Measurements from ENCODE around the gene PET100. TPM values are rescaled to one million over a fixed set of nuclear protein-coding genes. Genes with fewer than 3 reads are reported as not detected.
A peak's percentile ranks its signal among the peaks of the same experiment; 100 is the strongest.

The PET100 gene
- total RNA-seq, 2 donors from 2014 or later: 149 to 182 TPM

DNA sequence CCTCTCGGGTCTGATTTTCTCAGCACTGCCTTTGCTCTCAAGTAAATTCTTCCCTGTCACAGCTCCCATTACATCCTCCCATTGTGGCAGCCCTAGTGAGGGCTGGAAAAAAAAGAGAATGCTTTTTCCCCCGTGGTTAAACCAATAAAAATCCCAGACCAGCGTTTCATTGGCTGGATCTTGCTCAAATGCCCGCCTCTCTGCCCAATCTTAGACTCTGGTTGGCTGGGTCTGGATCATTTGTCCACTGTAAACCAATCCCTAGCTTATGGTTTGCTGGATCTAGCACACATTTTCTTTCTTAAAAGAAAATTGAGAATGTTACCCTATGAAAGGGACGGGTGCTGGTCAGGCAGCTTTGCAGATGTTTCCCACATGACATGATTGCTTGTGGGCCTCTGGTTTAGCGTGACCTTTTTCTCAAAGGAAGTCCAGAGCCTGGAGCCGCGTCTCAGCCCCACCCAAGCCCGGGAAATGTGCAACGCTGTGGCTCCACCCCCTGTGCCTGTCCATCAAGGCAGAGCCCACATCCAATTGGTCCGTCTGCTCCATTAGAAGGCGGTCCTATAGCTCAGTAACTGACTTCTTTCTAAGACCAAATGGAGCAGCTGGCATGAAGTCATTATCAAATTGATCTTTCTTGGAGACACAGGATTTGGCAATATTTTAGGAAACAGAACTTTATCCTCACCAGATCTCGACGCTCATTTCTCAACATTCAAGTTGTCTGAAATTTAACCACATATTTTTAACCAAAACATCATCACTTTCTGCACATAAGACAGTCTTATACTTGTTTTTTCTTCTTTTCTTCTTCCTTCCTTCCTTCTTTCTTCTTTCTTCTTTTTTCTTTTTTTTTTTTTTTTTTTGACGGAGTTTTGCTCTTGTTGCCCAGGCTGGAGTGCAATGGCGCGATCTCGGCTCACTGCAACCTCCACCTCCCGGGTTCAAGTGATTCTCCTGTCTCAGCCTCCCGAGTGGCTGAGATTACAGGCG is 44.7 kb downstream of the PET100 start:
- Histone ChIP-seq H3K27me3 (ENCODE audit: control insufficient read depth, insufficient read depth, low read length, poor library complexity, severe bottlenecking) (peaks cover 64% of the 10 kb centered on the region), H3K36me3 (ENCODE audit: control insufficient read depth, insufficient read depth, low read length) (no peaks in the 10 kb centered on the region), H3K9ac (ENCODE audit: extremely low read depth, low read length, poor library complexity, severe bottlenecking) (no peak overlapping the region), H3K4me3 (ENCODE audit: low read length) (no peak overlapping the region), H3K4me1 (ENCODE audit: control insufficient read depth, insufficient read depth, low read length) (no peaks in the 10 kb centered on the region), H3K27ac (ENCODE audit: low read depth, low read length) (no peak overlapping the region), H3K9me3 (ENCODE audit: control insufficient read depth, low read length) (no peaks in the 10 kb centered on the region)
- Mint-ChIP-seq H3K36me3 (ENCODE audit: low read depth) (no peaks in the 10 kb centered on the region), H3K27me3 (ENCODE audit: insufficient read depth) (peaks cover 82% of the 10 kb centered on the region), H3K4me1 (no peaks in the 10 kb centered on the region), H3K9me3 (peaks cover 7% of the 10 kb centered on the region), H3K27ac (no peak overlapping the region), H3K4me3 (no peak overlapping the region)
- TF ChIP-seq, protein P1, sequence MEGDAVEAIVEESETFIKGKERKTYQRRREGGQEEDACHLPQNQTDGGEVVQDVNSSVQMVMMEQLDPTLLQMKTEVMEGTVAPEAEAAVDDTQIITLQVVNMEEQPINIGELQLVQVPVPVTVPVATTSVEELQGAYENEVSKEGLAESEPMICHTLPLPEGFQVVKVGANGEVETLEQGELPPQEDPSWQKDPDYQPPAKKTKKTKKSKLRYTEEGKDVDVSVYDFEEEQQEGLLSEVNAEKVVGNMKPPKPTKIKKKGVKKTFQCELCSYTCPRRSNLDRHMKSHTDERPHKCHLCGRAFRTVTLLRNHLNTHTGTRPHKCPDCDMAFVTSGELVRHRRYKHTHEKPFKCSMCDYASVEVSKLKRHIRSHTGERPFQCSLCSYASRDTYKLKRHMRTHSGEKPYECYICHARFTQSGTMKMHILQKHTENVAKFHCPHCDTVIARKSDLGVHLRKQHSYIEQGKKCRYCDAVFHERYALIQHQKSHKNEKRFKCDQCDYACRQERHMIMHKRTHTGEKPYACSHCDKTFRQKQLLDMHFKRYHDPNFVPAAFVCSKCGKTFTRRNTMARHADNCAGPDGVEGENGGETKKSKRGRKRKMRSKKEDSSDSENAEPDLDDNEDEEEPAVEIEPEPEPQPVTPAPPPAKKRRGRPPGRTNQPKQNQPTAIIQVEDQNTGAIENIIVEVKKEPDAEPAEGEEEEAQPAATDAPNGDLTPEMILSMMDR (conservative IDR thresholded peaks at IDR 0.05): no peak
- WGBS, 2 experiments (ENCODE audit: insufficient coverage in 1 of 2, insufficient read length in 1 of 2): 47 to 65% methylated on average over 12 to 21 of the region's 21 CpGs
- peak; percentile 82 for DNase-seq

DNA sequence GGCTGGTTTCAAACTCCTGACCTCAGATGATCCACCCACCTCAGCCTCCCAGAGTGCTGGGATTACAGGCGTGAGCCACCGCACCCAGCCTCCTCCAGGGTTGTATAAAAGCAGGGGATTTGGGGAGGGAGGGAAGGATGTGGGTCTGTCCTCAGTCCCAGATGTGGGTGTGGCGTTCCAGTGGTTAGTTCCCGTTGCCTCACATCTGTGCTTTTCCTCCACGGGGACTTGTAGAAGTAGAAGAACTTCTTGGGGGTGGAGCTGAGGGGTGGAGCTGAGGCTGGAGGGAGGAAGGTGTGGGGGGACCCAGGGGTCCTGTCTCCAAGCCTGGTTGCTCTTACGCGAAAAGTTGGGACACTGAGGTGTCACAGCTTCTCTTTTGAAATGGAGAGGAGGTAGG is 46.8 kb downstream of the PET100 start:
- H3K36me3 Mint-ChIP-seq (ENCODE audit: low read depth): no peaks in the 10 kb centered on the region
- Histone ChIP-seq H3K9ac (ENCODE audit: extremely low read depth, low read length, poor library complexity, severe bottlenecking) (no peak overlapping the region), H3K4me1 (ENCODE audit: control insufficient read depth, insufficient read depth, low read length) (no peaks in the 10 kb centered on the region), H3K36me3 (ENCODE audit: control insufficient read depth, insufficient read depth, low read length) (no peaks in the 10 kb centered on the region), H3K4me3 (ENCODE audit: low read length) (no peak overlapping the region), H3K27me3 (ENCODE audit: control insufficient read depth, insufficient read depth, low read length, poor library complexity, severe bottlenecking) (peaks cover 47% of the 10 kb centered on the region), H3K9me3 (ENCODE audit: control insufficient read depth, low read length) (no peaks in the 10 kb centered on the region), H3K27ac (ENCODE audit: low read depth, low read length) (no peak overlapping the region)
- no peak overlapping the region for H3K27ac Mint-ChIP-seq
- 72 to 80% methylated on average over 2 to 7 of the region's 7 CpGs for WGBS, 2 experiments (ENCODE audit: insufficient coverage in 1 of 2, insufficient read length in 1 of 2)
- DNase-seq: no peak
- peaks cover 7% of the 10 kb centered on the region for H3K9me3 Mint-ChIP-seq
- H3K27me3 Mint-ChIP-seq (ENCODE audit: insufficient read depth): peaks cover 65% of the 10 kb centered on the region
- TF ChIP-seq, protein P1 (conservative IDR thresholded peaks at IDR 0.05): no peak
- H3K4me1 Mint-ChIP-seq: no peaks in the 10 kb centered on the region
- H3K4me3 Mint-ChIP-seq: no peak overlapping the region

DNA sequence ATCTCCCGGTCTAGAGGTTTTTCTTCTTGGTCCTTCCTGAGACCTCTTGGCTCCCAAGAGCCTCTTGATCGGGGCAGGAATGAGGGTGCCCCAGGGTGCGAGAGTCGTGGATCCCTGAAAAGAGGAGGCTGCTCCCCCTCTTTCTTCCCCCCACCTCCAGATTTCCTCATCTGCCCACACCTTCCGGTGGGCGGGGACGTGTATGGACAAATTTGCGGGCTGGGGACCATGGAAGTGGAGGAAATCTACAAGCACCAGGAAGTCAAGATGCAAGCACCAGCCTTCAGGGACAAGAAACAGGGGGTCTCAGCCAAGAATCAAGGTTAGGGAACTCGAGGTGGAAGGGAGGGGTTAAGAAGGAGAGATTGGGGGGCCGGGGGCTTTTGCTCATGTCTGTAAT is 47.3 kb downstream of the PET100 start, which contains the start of gene MCEMP1:
TSS of gene MCEMP1 (plus strand) at position 237 of the 400 bp plus-strand sequence. CDS start at position 268, 31 bp downstream.
- Mint-ChIP-seq H3K27ac (no peak within 1 kb of the TSS), H3K36me3 (ENCODE audit: low read depth) (peaks cover 2% of the 10 kb centered on the region), H3K4me1 (peaks cover under 1% of the 10 kb centered on the region), H3K9me3 (peaks cover 7% of the 10 kb centered on the region), H3K27me3 (ENCODE audit: insufficient read depth) (peaks cover 61% of the 10 kb centered on the region), H3K4me3 (no peak within 1 kb of the TSS)
- no peaks in the 10 kb centered on the region for H3K9me3 ChIP-seq (ENCODE audit: control insufficient read depth, low read length)
- no peak within 1 kb of the TSS for H3K27ac ChIP-seq (ENCODE audit: low read depth, low read length)
- peaks cover 42% of the 10 kb centered on the region for H3K27me3 ChIP-seq (ENCODE audit: control insufficient read depth, insufficient read depth, low read length, poor library complexity, severe bottlenecking)
- no peaks in the 10 kb centered on the region for H3K36me3 ChIP-seq (ENCODE audit: control insufficient read depth, insufficient read depth, low read length)
- no peak for DNase-seq
- WGBS, 2 experiments (ENCODE audit: insufficient coverage in 1 of 2, insufficient read length in 1 of 2): 67 to 69% methylated on average over 4 to 10 of the region's 10 CpGs
- H3K4me3 ChIP-seq (ENCODE audit: low read length): no peak within 1 kb of the TSS
- H3K9ac ChIP-seq (ENCODE audit: extremely low read depth, low read length, poor library complexity, severe bottlenecking): no peak within 1 kb of the TSS
- TF ChIP-seq, protein P1 (conservative IDR thresholded peaks at IDR 0.05): no peak
- H3K4me1 ChIP-seq (ENCODE audit: control insufficient read depth, insufficient read depth, low read length): no peaks in the 10 kb centered on the region

Data from endodermal cell (in vitro differentiated cells).